T-helper 22 cell (primary cell): Measurements from ENCODE around the gene AKNA.

ENCODE experiments used
- DNase-seq: peaks from one replicate; pipeline ENCODE4 v3.0.0-alpha.2; 2020; ENCODE audit warnings: low read depth

AKNA gene

GRCh38 chr9:114374936-114375335, 12.8 kb downstream of the AKNA start:
- no peak for DNase-seq

GRCh38 chr9:114373960-114374730, 13.6 kb downstream of the AKNA start:
- DNase-seq, result no peak

DNA sequence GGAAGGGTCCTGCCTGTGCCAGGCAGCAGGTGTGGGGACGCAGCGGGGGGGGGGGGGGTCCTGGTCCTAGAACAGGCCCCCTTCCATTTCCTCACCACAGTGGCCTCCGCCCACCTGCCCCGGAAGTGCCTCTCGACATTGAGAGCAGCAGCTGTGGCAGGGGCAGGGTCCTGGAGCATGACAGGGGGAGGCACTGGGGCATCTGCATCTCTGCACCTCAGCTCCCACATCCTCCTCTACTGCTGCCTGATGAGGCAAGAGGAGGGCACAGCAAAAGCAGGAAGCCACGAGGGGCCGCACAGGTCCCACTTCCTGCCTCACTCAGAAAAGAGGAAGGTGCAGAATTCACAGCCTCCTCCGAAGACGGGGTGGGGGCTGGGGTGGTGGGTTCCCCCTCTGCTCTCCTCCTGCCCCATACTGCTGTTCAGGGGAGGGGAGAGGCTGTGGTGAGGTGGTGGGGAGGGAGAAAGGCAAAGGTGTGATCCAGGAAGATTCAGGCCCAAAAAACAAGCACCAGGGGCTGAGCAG, 14.8 kb downstream of the AKNA start:
- DNase-seq, result peak; percentile 86

DNA sequence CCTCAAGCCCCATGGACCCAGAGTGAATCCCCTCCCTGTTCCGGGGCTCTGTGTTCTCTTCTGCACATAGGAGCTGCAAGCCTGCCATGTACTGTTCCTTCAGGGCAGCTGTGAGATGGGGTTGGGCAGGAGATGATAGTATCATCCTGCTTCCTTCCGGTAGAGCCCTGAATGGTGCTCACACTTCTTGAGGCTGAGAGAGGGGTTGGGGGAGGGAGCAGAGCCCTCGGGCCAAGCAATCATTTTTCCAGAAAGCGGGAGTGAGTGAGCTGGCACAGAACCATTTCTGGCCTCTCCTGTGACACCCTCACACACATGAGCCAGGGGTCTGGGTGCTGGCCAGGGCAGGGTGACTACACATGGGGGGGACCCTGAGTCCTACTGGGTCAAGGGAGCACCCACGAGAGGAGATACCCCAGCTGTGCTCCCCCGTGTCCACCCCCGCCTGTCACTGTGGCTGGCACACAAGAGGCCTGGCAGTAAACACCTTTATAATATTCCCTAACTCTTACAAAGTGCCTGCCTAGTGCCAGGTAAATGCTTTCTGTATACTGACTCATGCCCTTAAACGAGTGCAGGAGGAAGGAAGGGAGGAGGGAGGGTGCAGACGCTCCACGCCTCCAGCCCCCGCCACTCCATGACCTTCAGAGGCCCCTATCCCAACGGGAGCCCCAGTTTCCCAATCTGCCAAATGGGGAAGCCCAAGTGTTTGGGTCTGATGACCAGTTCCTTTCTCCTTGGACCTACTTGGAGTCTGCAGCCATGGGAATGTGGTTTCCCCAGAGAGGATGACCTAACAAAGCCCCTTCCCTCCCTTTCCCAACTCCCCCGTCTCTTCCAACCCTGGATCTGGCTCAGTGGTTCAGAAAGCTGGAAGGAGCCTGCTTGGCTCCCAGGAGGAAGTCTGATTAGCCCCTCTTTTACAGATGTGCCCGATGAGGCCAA, 15.5 kb downstream of the AKNA start:
- DNase-seq, result peak; percentile 34

- no peak for DNase-seq
Measured at GRCh38 chr9:114371343-114371944, 16.3 kb downstream of the AKNA start.

DNA sequence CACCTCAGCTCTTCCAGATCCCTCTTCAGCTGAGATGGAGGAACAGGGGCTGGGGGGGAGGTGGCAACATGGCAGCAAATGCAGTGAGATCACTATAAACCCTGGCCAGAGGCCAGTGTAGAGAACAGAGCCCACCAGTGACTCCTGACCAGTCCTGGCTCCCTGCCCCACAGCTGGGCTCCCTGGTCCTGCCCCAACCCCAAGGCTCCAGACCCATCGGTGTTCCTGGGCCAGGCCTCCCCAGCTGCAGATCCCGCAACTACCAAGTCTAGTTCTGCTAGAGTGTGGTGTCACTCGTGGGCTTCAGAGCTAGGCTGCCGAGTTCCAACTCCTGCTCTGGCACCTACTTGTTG, 16.8 kb downstream of the AKNA start:
- DNase-seq, result no peak

DNA sequence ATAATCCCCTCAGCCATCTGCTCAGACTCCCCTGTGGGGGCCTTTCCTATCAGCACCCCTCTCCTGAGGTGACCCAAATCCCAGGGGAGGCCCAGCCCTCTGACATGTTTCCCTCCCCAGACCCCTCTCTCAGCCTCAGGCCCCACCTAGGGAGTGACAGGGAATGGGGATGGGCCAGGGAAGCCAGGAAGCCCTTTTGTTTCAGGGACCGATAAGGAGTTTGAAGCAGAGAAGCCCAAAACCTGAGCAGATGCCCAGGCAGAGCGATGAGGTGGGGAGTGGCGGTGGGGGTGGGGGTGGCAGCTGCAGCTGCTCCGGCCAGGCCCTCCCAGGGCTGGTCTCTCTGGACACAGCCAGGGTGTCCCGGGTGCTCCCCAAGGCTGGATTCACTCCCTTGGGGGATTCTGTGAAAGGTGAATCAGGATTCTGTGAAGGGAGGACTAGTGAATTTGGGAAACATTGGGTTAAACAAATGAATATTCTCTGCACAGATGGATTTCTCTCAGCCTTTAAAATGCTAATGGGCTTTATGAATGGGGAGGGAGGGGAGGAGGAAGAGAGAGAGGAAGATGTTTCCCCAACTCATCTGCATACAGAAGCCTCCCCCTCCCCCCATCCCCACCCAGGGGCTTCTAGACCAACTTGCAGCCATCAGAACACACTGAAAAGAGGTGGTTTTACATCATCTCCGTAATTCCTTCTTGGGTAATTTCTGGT, 17.4 kb downstream of the AKNA start:
- no peak for DNase-seq

DNA sequence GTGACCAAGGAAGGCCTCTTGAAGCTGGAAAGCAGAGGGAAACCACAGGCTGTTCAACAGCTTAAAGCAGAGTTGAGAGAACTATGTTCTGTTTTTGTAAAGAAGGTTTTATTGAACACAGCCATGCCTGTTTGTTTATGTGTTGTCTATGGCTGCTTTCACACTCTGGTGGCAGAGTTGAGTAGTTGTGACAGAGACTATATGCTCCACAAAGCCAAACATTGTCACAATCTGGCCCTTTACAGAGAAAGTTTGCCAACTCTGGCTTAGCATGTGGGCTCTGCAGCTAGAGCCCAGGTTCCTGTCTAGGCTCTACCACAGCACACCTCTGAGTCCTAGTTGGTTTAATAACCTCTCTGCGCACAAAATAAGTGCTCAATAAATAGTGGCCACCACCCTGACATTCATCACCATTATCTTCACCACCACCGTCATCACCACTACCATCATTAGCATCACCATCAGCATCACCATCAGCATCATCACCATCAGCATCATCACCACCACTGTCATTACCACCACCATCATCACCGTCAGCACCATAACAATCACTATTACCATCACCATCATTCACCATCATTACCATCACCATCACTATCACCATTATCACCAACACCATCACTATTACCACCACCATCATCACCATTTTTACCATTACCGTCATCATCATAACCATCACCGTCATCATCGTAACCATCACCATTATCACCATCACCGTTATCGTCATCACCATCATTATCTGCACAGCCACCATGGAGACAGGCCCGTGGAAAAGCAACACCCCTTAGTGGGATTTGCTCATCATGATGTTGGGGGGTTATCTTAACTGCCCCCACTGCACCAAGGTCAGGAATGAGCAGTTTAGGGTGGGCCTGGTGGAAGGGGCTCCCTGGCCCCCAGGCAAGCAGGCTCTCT, 18.3 kb downstream of the AKNA start:
- no peak for DNase-seq

- DNase-seq, result no peak
Measured at GRCh38 chr9:114367772-114368569, 19.8 kb downstream of the AKNA start.

- no peak for DNase-seq
Measured at GRCh38 chr9:114367366-114367765, 20.4 kb downstream of the AKNA start.

DNA sequence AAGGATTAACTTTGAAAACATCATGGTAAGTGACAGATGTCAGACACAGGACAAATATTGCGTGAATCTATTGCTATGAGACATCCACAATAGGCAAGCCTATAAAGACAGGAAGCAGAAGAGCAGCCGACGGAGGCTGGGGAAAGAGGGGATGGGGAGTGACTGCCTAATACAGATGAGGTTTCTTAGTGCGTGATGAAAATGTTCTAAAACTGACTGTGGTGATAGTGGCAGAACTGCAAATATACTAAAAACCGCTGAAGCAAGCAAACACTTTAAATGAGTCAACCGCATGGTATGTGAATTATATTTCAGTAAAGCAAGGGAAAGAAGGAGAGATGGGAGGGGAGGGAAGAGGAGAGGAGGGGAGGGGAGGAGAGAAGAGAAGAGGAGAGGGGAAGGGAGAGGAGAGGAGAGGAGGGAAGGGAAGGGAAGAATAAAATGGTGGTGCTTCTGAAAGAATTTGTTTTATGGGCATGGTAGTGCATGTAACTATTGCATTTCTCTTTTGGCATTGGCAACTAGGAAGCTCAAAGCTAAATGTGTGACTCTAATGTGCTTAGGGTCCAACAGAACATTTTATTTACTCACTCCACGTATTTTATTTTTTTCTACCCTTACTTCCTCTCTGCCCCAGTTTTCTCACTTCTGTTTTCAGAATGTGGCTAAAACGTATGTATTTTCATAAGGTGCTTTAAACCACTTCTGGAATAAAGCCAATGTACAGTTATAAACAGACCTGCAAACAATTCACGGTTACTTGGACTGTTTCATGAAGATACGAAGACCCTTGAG, 21.3 kb downstream of the AKNA start:
- peak; percentile 30 for DNase-seq

GRCh38 chr9:114365194-114365593, 22.6 kb downstream of the AKNA start:
- DNase-seq, result no peak

- DNase-seq, result no peak
Measured at GRCh38 chr9:114364134-114365041, 23.4 kb downstream of the AKNA start.

DNA sequence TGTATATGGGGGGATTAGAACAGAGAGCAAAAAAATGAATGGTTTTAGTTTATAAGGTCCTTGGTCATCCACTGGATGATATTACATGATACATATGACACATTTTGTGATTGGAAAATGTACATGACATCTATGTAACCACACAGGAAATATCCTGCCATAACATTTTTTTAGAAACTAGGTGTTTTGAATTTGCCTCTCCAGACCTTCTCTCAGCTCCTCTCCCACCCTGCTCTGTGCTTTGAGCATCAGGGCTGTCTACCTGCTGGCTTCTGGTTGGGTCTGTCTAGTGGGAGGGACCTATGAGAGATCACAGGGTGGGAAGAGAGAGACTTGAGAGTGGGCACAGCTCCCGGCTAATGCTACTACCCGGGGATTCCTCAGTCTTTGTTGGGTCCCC, 24.4 kb downstream of the AKNA start:
- DNase-seq, result no peak

- no peak for DNase-seq
Measured at GRCh38 chr9:114362394-114362793, 25.4 kb downstream of the AKNA start.

GRCh38 chr9:114361542-114361941, 26.2 kb downstream of the AKNA start:
- DNase-seq, result no peak

DNA sequence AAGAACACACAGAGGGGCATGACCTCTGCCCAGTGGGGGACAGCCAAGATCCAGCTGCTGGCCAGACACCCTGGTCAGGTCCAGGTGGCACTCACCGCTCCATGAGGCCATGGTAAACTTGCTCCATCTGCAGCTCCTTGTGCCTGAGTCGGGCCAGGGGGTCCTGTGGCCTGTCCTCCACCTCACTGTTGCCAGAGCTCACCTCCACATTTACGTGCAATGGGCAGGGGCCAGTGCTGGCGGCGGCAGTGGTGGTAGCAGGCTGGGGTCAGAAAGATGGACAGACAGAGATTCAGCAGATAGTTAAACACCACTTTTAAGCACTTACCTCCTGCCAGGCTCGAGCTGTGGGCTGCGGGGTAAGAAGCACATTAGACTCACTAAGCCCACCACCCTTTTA, 28.0 kb downstream of the AKNA start:
- DNase-seq, result no peak

GRCh38 chr9:114357911-114358328, 29.9 kb downstream of the AKNA start:
- no peak for DNase-seq
